H1 (cell line): ENCODE measurements around the gene SNX20. TPM values are rescaled to one million over a fixed set of nuclear protein-coding genes. Genes with fewer than 3 reads are reported as not detected.

Source experiments
- POU5F1 ChIP-seq: IDR thresholded peaks from 2 replicates; pipeline ENCODE4 v1.6.1; 2011; ENCODE audit warnings: low read depth, mild to moderate bottlenecking, low read length, moderate library complexity
- SIX5 ChIP-seq: IDR thresholded peaks from 2 replicates; pipeline ENCODE4 v1.6.1; 2011; ENCODE audit warnings: mild to moderate bottlenecking, low read depth, low read length
- polyA plus RNA-seq, 7 experiments: library from polyadenylated mRNA; depleted of rRNA in 3 of 7; stranded (reverse) in 5 of 7; unstranded in 2 of 7; fragments of >200 nt in 5 of 7; fragments of 200-250 nt in 2 of 7; gene quantifications; 1 replicate in 5 of 7; 2 replicates in 1 of 7; 4 replicates in 1 of 7; pipeline versions ENCODE4 v1.2.1 to v1.2.3, GENCODE V29; 2011 to 2013; ENCODE audit warnings: missing spikeins in 2 of 7, mixed read lengths in 2 of 7
- total RNA-seq: library from RNA; stranded (reverse); fragmentation: NEBNext Ultra II Directional; extraction: Animal tissue kit (Norgen Biotek cat#: 25700); gene quantifications from 2 replicates; pipeline ENCODE4 v1.2.1, GENCODE V29; 2021
- TF ChIP-seq, protein P1 (sequence below): fragments of 300-600 bp; sonication (generic); IDR thresholded peaks from 2 replicates; pipeline ENCODE4 v1.7.1; 2012; ENCODE audit warnings: low read length, moderate library complexity, mild to moderate bottlenecking, inconsistent platforms; ENCODE audit not compliant: insufficient replicate concordance

SNX20 gene
- total and polyA plus RNA-seq, 2 of the 8 experiments (the other 6 are each of a cell fraction or from before 2014, with no cell fraction given) = not detected

DNA sequence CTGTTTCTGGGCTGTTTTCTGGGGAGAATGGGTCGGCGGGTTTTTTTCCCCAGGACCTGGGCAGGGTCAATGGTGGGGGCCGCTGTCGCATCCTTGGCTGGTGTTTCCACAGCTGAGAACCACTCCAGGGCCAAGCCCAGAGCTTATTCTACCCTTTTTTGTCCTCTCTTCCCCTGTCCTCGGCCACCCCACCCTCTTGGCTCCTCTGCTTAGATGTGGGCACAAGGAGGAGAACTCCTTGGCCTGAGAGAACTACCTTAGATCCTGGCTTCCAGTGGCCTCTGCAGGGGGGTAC is 16.3 kb upstream of the SNX20 start (continued):
- TF ChIP-seq, protein P1, sequence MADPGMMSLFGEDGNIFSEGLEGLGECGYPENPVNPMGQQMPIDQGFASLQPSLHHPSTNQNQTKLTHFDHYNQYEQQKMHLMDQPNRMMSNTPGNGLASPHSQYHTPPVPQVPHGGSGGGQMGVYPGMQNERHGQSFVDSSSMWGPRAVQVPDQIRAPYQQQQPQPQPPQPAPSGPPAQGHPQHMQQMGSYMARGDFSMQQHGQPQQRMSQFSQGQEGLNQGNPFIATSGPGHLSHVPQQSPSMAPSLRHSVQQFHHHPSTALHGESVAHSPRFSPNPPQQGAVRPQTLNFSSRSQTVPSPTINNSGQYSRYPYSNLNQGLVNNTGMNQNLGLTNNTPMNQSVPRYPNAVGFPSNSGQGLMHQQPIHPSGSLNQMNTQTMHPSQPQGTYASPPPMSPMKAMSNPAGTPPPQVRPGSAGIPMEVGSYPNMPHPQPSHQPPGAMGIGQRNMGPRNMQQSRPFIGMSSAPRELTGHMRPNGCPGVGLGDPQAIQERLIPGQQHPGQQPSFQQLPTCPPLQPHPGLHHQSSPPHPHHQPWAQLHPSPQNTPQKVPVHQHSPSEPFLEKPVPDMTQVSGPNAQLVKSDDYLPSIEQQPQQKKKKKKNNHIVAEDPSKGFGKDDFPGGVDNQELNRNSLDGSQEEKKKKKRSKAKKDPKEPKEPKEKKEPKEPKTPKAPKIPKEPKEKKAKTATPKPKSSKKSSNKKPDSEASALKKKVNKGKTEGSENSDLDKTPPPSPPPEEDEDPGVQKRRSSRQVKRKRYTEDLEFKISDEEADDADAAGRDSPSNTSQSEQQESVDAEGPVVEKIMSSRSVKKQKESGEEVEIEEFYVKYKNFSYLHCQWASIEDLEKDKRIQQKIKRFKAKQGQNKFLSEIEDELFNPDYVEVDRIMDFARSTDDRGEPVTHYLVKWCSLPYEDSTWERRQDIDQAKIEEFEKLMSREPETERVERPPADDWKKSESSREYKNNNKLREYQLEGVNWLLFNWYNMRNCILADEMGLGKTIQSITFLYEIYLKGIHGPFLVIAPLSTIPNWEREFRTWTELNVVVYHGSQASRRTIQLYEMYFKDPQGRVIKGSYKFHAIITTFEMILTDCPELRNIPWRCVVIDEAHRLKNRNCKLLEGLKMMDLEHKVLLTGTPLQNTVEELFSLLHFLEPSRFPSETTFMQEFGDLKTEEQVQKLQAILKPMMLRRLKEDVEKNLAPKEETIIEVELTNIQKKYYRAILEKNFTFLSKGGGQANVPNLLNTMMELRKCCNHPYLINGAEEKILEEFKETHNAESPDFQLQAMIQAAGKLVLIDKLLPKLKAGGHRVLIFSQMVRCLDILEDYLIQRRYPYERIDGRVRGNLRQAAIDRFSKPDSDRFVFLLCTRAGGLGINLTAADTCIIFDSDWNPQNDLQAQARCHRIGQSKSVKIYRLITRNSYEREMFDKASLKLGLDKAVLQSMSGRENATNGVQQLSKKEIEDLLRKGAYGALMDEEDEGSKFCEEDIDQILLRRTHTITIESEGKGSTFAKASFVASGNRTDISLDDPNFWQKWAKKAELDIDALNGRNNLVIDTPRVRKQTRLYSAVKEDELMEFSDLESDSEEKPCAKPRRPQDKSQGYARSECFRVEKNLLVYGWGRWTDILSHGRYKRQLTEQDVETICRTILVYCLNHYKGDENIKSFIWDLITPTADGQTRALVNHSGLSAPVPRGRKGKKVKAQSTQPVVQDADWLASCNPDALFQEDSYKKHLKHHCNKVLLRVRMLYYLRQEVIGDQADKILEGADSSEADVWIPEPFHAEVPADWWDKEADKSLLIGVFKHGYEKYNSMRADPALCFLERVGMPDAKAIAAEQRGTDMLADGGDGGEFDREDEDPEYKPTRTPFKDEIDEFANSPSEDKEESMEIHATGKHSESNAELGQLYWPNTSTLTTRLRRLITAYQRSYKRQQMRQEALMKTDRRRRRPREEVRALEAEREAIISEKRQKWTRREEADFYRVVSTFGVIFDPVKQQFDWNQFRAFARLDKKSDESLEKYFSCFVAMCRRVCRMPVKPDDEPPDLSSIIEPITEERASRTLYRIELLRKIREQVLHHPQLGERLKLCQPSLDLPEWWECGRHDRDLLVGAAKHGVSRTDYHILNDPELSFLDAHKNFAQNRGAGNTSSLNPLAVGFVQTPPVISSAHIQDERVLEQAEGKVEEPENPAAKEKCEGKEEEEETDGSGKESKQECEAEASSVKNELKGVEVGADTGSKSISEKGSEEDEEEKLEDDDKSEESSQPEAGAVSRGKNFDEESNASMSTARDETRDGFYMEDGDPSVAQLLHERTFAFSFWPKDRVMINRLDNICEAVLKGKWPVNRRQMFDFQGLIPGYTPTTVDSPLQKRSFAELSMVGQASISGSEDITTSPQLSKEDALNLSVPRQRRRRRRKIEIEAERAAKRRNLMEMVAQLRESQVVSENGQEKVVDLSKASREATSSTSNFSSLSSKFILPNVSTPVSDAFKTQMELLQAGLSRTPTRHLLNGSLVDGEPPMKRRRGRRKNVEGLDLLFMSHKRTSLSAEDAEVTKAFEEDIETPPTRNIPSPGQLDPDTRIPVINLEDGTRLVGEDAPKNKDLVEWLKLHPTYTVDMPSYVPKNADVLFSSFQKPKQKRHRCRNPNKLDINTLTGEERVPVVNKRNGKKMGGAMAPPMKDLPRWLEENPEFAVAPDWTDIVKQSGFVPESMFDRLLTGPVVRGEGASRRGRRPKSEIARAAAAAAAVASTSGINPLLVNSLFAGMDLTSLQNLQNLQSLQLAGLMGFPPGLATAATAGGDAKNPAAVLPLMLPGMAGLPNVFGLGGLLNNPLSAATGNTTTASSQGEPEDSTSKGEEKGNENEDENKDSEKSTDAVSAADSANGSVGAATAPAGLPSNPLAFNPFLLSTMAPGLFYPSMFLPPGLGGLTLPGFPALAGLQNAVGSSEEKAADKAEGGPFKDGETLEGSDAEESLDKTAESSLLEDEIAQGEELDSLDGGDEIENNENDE = no peak
- no peak for TF ChIP-seq POU5F1
- no peak for TF ChIP-seq SIX5
